ENCODE data around the gene WBP4.

DNA sequence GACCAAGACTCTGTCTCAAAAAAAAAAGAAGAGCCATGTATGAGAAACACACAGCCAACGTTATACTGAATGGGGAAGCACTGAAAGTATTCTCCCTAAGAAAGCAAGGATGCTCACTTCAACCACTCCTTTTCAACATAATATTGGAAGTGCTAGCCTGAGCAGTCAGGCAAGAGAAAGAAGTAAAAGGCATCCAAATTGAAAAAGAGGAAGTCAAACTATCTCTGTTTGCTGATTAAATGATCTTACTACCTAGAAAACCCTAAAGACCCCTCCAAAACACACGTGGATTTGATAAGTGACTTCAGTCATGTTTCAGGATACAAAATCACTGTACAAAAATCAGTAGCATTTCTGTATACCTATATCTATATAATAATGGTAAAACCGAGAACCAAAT lies 16.2 kb downstream of the WBP4 start:
- TF ChIP-seq, protein P1, sequence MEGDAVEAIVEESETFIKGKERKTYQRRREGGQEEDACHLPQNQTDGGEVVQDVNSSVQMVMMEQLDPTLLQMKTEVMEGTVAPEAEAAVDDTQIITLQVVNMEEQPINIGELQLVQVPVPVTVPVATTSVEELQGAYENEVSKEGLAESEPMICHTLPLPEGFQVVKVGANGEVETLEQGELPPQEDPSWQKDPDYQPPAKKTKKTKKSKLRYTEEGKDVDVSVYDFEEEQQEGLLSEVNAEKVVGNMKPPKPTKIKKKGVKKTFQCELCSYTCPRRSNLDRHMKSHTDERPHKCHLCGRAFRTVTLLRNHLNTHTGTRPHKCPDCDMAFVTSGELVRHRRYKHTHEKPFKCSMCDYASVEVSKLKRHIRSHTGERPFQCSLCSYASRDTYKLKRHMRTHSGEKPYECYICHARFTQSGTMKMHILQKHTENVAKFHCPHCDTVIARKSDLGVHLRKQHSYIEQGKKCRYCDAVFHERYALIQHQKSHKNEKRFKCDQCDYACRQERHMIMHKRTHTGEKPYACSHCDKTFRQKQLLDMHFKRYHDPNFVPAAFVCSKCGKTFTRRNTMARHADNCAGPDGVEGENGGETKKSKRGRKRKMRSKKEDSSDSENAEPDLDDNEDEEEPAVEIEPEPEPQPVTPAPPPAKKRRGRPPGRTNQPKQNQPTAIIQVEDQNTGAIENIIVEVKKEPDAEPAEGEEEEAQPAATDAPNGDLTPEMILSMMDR (IDR thresholded peaks at IDR 0.05; ENCODE audit: insufficient read depth, low read length), result no peak
- no peak for TF ChIP-seq POLR2AphosphoS5 (IDR thresholded peaks at IDR 0.05; ENCODE audit: low read depth)
- TF ChIP-seq, protein P2, sequence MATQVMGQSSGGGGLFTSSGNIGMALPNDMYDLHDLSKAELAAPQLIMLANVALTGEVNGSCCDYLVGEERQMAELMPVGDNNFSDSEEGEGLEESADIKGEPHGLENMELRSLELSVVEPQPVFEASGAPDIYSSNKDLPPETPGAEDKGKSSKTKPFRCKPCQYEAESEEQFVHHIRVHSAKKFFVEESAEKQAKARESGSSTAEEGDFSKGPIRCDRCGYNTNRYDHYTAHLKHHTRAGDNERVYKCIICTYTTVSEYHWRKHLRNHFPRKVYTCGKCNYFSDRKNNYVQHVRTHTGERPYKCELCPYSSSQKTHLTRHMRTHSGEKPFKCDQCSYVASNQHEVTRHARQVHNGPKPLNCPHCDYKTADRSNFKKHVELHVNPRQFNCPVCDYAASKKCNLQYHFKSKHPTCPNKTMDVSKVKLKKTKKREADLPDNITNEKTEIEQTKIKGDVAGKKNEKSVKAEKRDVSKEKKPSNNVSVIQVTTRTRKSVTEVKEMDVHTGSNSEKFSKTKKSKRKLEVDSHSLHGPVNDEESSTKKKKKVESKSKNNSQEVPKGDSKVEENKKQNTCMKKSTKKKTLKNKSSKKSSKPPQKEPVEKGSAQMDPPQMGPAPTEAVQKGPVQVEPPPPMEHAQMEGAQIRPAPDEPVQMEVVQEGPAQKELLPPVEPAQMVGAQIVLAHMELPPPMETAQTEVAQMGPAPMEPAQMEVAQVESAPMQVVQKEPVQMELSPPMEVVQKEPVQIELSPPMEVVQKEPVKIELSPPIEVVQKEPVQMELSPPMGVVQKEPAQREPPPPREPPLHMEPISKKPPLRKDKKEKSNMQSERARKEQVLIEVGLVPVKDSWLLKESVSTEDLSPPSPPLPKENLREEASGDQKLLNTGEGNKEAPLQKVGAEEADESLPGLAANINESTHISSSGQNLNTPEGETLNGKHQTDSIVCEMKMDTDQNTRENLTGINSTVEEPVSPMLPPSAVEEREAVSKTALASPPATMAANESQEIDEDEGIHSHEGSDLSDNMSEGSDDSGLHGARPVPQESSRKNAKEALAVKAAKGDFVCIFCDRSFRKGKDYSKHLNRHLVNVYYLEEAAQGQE (IDR thresholded peaks at IDR 0.05; ENCODE audit: insufficient replicate concordance, low read depth), result no peak
